ENCODE measurements around the gene LMF1. TPM values are rescaled to one million over a fixed set of nuclear protein-coding genes. Genes with fewer than 3 reads are reported as not detected.

The LMF1 gene
- total RNA-seq, 1 donor: 35.8 TPM

- H3K36me3 ChIP-seq (ENCODE audit: insufficient read depth, low read length): no peaks in the 10 kb centered on the region
- no peaks in the 10 kb centered on the region for H3K9me3 ChIP-seq (ENCODE audit: low read depth, low read length)
- no peaks in the 10 kb centered on the region for H3K79me2 ChIP-seq (ENCODE audit: insufficient read depth, low read length)
- no peak overlapping the region for H3K4me2 ChIP-seq (ENCODE audit: insufficient read depth, low read length)
- H3K4me1 ChIP-seq (ENCODE audit: insufficient read depth, low read length): no peaks in the 10 kb centered on the region
- DNase-seq (ENCODE audit: insufficient read length, low spot score, missing footprints): no peak
- H4K20me1 ChIP-seq (ENCODE audit: insufficient read depth, low read length): no peaks in the 10 kb centered on the region
- TF ChIP-seq, protein P1, sequence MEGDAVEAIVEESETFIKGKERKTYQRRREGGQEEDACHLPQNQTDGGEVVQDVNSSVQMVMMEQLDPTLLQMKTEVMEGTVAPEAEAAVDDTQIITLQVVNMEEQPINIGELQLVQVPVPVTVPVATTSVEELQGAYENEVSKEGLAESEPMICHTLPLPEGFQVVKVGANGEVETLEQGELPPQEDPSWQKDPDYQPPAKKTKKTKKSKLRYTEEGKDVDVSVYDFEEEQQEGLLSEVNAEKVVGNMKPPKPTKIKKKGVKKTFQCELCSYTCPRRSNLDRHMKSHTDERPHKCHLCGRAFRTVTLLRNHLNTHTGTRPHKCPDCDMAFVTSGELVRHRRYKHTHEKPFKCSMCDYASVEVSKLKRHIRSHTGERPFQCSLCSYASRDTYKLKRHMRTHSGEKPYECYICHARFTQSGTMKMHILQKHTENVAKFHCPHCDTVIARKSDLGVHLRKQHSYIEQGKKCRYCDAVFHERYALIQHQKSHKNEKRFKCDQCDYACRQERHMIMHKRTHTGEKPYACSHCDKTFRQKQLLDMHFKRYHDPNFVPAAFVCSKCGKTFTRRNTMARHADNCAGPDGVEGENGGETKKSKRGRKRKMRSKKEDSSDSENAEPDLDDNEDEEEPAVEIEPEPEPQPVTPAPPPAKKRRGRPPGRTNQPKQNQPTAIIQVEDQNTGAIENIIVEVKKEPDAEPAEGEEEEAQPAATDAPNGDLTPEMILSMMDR (IDR thresholded peaks at IDR 0.05; ENCODE audit: extremely low read depth, low read depth, low read length): no peak
- no peak overlapping the region for H2AFZ ChIP-seq (ENCODE audit: low read length)
- H3K27me3 ChIP-seq (ENCODE audit: insufficient read depth, low read length): peaks cover 61% of the 10 kb centered on the region
- no peak overlapping the region for H3K27ac ChIP-seq (ENCODE audit: low read depth, low read length)
- H3K4me3 ChIP-seq (ENCODE audit: insufficient read depth, low read length): no peak overlapping the region
Observed at GRCh38 chr16:986925-987582, 16.3 kb upstream of the LMF1 start.

DNA sequence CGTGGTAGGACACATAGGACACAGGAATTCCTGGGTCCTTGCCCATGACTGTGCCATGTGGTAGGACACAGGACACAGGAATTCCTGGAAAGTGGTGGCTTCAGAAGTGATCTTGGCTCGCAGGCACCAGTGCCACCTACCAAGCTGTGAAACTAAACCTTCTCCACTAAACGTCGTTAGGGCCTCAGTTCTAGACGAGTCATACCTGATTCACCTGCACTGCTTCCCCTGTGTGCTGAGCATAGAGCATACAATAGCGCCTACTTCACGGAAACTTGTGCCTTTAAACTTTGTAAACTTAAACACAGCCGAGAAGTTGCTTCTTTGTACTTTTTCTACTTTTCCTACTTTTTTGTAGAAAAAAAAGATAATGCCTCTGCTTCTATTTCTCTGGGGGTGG, 15.6 kb upstream of the LMF1 start:
- Histone ChIP-seq H4K20me1 (ENCODE audit: insufficient read depth, low read length) (no peaks in the 10 kb centered on the region), H3K79me2 (ENCODE audit: insufficient read depth, low read length) (no peaks in the 10 kb centered on the region), H3K36me3 (ENCODE audit: insufficient read depth, low read length) (no peaks in the 10 kb centered on the region), H3K27me3 (ENCODE audit: insufficient read depth, low read length) (peaks cover 62% of the 10 kb centered on the region), H3K4me1 (ENCODE audit: insufficient read depth, low read length) (no peaks in the 10 kb centered on the region), H2AFZ (ENCODE audit: low read length) (no peak overlapping the region), H3K4me2 (ENCODE audit: insufficient read depth, low read length) (no peak overlapping the region), H3K4me3 (ENCODE audit: insufficient read depth, low read length) (no peak overlapping the region), H3K9me3 (ENCODE audit: low read depth, low read length) (no peaks in the 10 kb centered on the region), H3K27ac (ENCODE audit: low read depth, low read length) (no peak overlapping the region)
- no peak for DNase-seq (ENCODE audit: insufficient read length, low spot score, missing footprints)
- TF ChIP-seq, protein P1 (IDR thresholded peaks at IDR 0.05; ENCODE audit: extremely low read depth, low read depth, low read length): no peak

DNA sequence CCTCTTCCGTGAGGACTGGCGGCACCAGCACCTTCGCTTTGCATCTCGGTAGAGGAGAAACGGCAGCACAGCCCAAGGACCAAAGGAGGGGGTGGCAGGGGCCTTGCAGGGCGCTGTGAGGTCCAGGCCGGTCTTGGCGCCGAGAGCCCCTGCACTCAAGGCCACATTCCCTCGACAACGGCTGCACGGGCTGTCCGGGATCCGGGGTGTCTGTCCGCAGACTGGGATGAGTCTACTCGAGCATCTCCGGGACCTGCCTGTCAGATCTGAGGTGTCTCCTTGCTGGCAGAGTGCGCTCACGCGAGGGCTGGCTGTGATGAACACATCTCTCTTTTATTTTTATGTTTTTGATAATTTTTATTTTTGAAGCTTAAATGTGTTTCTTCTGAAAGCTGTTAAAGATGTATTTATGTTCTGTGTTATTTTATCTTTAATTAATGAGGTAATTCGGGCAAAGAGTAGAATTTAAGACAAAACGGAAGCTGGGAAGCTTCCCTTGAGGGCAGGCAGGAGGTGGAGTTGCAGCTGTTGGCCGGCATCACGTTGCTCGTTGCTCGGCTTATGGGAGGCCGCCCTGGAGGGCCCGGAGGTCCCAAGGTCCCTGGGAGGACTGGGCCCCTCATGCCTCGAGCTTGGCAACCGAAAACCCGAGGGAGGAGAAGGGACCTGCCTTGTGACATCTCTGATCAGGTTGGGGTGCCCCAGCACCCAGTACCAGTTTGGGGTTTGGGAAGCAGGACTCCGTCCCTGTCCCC, 15.0 kb upstream of the LMF1 start:
- TF ChIP-seq, protein P1 (IDR thresholded peaks at IDR 0.05; ENCODE audit: extremely low read depth, low read depth, low read length): no peak
- H3K79me2 ChIP-seq (ENCODE audit: insufficient read depth, low read length): no peaks in the 10 kb centered on the region

More for the DNA sequence above, 15.0 kb upstream of the LMF1 start:
- Histone ChIP-seq H3K36me3 (ENCODE audit: insufficient read depth, low read length) (no peaks in the 10 kb centered on the region), H3K4me1 (ENCODE audit: insufficient read depth, low read length) (no peaks in the 10 kb centered on the region), H3K27me3 (ENCODE audit: insufficient read depth, low read length) (peaks cover 66% of the 10 kb centered on the region), H2AFZ (ENCODE audit: low read length) (no peak overlapping the region), H3K4me3 (ENCODE audit: insufficient read depth, low read length) (no peak overlapping the region), H3K9me3 (ENCODE audit: low read depth, low read length) (no peaks in the 10 kb centered on the region), H3K27ac (ENCODE audit: low read depth, low read length) (no peak overlapping the region), H3K4me2 (ENCODE audit: insufficient read depth, low read length) (no peak overlapping the region), H4K20me1 (ENCODE audit: insufficient read depth, low read length) (no peaks in the 10 kb centered on the region)
- no peak for DNase-seq (ENCODE audit: insufficient read length, low spot score, missing footprints)

Data from osteoblast (primary cell).